ENCODE data around the gene SMR3B.

Gene SMR3B

DNA sequence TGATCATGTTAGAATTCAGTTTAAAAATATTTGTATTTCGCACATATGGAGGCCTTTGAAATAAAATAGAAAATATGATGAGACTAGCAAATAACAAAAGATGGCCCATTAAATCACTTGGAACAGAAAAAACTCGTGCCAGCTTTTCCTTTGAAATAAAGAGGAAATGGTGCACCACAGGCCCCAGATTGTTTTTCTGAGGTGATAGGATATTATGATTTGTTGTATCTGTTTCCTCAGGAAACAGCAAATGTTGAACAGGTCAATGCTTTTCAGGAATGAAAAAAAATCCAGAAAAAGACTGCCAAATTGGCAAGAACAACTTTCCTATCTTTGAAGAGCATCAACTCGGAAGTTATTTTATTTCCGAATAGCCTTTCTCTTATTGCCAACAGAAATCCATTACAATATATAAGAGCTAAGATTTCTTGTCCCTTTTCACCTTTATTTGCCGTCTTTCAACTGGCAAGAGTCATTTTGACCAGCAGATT is at the start of gene SMR3B:
Gene SMR3B (plus strand): TSS at position 441 of the 491 bp plus-strand sequence. CDS start 1,380 bp downstream, outside the sequence.
- H3K9ac ChIP-seq (ENCODE audit: low read length) = no peak within 1 kb of the TSS
- H3K27me3 ChIP-seq (ENCODE audit: control insufficient read depth, insufficient read depth, low read length) = no peaks in the 10 kb centered on the region
- no peak within 1 kb of the TSS for H3K4me3 ChIP-seq (ENCODE audit: low read length)
- H3K36me3 ChIP-seq (ENCODE audit: control insufficient read depth, low read depth, low read length) = no peaks in the 10 kb centered on the region
- H3K27ac ChIP-seq (ENCODE audit: low read length) = no peak within 1 kb of the TSS
- no peaks in the 10 kb centered on the region for H3K4me1 ChIP-seq (ENCODE audit: control insufficient read depth, low read depth, low read length)
- no peaks in the 10 kb centered on the region for H3K9me3 ChIP-seq (ENCODE audit: control insufficient read depth, low read depth, low read length)

DNA sequence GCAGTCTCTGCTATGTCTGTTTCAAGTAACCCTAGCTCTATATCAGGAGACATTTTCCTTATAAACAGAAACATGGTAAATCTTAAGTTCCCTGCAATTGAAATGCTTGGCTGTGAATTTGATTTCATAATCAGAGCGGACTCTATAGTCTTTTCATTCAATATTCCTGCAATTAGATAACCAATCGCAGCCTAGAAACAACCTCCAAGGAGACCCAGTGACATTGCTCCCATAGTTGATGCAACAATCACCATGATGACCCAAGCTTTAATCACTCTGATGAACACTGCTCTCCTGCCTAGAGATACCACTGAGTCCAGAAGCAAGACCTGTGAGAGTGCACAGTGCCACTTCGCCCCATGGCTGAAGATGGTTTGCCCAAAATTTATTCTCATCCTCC is 48.2 kb upstream of the SMR3B start, which contains the start of gene CABS1:
Gene CABS1 (plus strand): TSS at position 301 of the 400 bp plus-strand sequence. CDS start 59 bp downstream, at position 360.
- Histone ChIP-seq H3K27ac (ENCODE audit: low read length) (no peak within 1 kb of the TSS), H3K9ac (ENCODE audit: low read length) (no peak within 1 kb of the TSS), H3K36me3 (ENCODE audit: control insufficient read depth, low read depth, low read length) (no peaks in the 10 kb centered on the region), H3K4me1 (ENCODE audit: control insufficient read depth, low read depth, low read length) (no peaks in the 10 kb centered on the region), H3K27me3 (ENCODE audit: control insufficient read depth, insufficient read depth, low read length) (no peaks in the 10 kb centered on the region), H3K9me3 (ENCODE audit: control insufficient read depth, low read depth, low read length) (no peaks in the 10 kb centered on the region), H3K4me3 (ENCODE audit: low read length) (no peak within 1 kb of the TSS)

DNA sequence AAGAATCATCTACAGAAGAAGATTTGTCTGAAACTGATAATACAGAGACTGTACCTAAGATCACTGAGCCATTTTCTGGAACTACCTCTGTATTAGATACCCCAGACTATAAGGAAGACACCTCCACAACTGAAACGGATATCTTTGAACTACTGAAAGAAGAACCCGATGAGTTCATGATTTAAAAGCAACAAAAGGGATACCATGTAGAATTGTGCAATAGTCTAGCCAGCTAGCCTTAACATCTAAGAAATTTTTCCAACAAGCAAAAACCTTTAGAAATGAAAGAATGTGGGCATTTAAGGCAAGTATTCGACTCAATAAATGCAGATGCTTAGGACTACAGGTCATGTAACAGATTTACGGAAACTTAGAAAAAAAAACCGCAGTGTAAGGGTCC is 46.9 kb upstream of the SMR3B start:
- no peak overlapping the region for H3K4me3 ChIP-seq (ENCODE audit: low read length)
- no peak overlapping the region for H3K27ac ChIP-seq (ENCODE audit: low read length)
- no peaks in the 10 kb centered on the region for H3K9me3 ChIP-seq (ENCODE audit: control insufficient read depth, low read depth, low read length)
- no peaks in the 10 kb centered on the region for H3K27me3 ChIP-seq (ENCODE audit: control insufficient read depth, insufficient read depth, low read length)
- H3K9ac ChIP-seq (ENCODE audit: low read length) = no peak overlapping the region
- no peaks in the 10 kb centered on the region for H3K4me1 ChIP-seq (ENCODE audit: control insufficient read depth, low read depth, low read length)
- H3K36me3 ChIP-seq (ENCODE audit: control insufficient read depth, low read depth, low read length) = no peaks in the 10 kb centered on the region

DNA sequence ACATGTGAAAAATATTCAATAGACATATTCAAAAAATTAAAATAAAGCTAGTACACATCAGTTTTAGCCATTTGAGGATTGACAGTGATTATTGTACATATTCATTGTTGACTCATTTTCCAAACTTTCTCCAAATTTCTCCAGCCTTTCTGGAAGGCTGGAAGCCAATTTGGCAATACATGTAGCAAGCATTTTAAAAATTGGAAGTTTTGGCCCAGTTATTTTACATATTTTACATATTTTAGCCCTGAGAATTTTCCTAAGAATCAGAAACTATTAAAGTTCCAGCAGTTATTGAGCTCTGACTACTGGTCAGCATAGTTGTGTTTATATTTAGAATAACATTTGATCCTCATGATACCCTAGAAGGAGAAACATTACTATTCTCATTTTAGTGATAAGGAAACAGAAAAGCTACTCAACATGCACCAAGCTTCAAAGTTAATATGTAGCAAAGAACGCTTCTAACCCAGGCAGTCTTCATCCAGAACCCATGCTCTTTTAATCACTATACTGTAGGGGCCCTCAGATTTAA is 45.0 kb upstream of the SMR3B start:
- no peaks in the 10 kb centered on the region for H3K4me1 ChIP-seq (ENCODE audit: control insufficient read depth, low read depth, low read length)
- H3K9ac ChIP-seq (ENCODE audit: low read length) = no peak overlapping the region
- no peak overlapping the region for H3K4me3 ChIP-seq (ENCODE audit: low read length)
- H3K36me3 ChIP-seq (ENCODE audit: control insufficient read depth, low read depth, low read length) = no peaks in the 10 kb centered on the region
- H3K27ac ChIP-seq (ENCODE audit: low read length) = no peak overlapping the region
- no peaks in the 10 kb centered on the region for H3K9me3 ChIP-seq (ENCODE audit: control insufficient read depth, low read depth, low read length)
- H3K27me3 ChIP-seq (ENCODE audit: control insufficient read depth, insufficient read depth, low read length) = no peaks in the 10 kb centered on the region

DNA sequence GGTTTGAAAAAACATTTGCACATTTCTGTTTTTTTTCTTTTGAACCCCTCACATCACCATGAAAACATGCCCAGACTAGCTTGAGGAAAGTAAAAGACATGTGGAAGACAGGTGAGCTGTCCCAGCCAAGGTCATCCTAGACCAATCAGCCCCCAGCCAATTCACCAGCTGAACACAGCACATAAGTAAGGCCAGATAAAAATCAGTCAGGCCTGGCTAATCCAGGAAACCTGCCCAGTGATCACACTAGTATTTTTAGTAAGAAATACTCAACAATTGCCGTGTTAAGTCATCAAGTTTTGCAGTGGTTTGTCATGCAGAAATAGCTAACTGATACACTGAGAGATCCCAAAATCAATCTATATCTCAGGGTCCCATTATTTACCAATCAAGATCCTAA is 26.7 kb upstream of the SMR3B start:
- Histone ChIP-seq H3K27ac (ENCODE audit: low read length) (no peak overlapping the region), H3K27me3 (ENCODE audit: control insufficient read depth, insufficient read depth, low read length) (no peaks in the 10 kb centered on the region), H3K4me1 (ENCODE audit: control insufficient read depth, low read depth, low read length) (no peaks in the 10 kb centered on the region), H3K9me3 (ENCODE audit: control insufficient read depth, low read depth, low read length) (no peaks in the 10 kb centered on the region), H3K9ac (ENCODE audit: low read length) (no peak overlapping the region), H3K36me3 (ENCODE audit: control insufficient read depth, low read depth, low read length) (no peaks in the 10 kb centered on the region), H3K4me3 (ENCODE audit: low read length) (no peak overlapping the region)

DNA sequence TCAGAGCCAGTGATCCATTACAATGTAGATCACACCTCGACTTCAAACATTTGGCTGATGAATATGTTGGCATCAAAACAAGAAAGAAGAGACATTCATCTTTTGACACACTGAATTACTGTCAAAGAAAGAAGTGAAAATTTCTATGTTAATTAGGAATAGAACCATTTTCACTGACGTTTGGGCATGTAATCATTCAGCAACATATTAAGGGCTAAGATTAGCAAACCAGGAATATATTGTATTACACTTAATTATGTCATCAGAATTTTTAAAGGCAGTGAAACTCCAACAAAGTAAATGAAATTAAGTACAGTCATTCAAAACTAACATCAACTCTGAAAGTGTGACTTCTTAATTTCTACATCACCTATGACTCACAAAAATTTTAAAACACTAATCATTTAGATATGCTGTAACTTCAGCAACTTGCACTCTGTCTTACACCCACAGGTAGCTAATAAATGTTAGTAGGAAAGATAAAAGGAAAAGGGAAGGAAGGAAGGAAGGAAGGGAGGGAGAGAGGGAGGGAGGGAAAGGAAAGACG is 23.7 kb upstream of the SMR3B start:
- no peaks in the 10 kb centered on the region for H3K4me1 ChIP-seq (ENCODE audit: control insufficient read depth, low read depth, low read length)
- H3K4me3 ChIP-seq (ENCODE audit: low read length) = no peak overlapping the region
- H3K9ac ChIP-seq (ENCODE audit: low read length) = no peak overlapping the region
- H3K36me3 ChIP-seq (ENCODE audit: control insufficient read depth, low read depth, low read length) = no peaks in the 10 kb centered on the region
- no peaks in the 10 kb centered on the region for H3K9me3 ChIP-seq (ENCODE audit: control insufficient read depth, low read depth, low read length)
- no peaks in the 10 kb centered on the region for H3K27me3 ChIP-seq (ENCODE audit: control insufficient read depth, insufficient read depth, low read length)
- no peak overlapping the region for H3K27ac ChIP-seq (ENCODE audit: low read length)

DNA sequence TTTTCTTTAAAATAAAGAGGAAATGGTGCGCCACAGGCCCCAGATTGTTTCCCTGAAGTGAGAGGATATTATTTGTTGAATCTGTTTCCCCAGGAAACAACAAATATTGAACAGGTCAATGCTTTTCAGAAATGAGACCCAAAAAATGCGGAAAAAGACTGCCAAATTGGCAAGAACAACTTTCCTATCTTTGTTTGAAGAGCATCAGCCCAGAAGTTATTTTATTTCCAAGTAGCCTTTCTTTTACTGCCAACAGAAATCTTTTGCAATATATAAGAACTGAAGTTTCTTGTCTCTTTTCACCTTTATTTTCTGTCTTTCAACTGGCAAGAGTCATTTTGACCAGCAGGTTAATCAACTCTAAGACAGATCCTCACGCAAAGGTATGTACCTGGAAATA is 22.5 kb upstream of the SMR3B start, which contains the start of gene SMR3A:
Gene SMR3A (plus strand): TSS at position 301 of the 400 bp plus-strand sequence. CDS start 1,356 bp downstream, outside the sequence.
- Histone ChIP-seq H3K9me3 (ENCODE audit: control insufficient read depth, low read depth, low read length) (no peaks in the 10 kb centered on the region), H3K27ac (ENCODE audit: low read length) (no peak within 1 kb of the TSS), H3K36me3 (ENCODE audit: control insufficient read depth, low read depth, low read length) (no peaks in the 10 kb centered on the region), H3K4me3 (ENCODE audit: low read length) (no peak within 1 kb of the TSS), H3K9ac (ENCODE audit: low read length) (no peak within 1 kb of the TSS), H3K4me1 (ENCODE audit: control insufficient read depth, low read depth, low read length) (no peaks in the 10 kb centered on the region), H3K27me3 (ENCODE audit: control insufficient read depth, insufficient read depth, low read length) (no peaks in the 10 kb centered on the region)

DNA sequence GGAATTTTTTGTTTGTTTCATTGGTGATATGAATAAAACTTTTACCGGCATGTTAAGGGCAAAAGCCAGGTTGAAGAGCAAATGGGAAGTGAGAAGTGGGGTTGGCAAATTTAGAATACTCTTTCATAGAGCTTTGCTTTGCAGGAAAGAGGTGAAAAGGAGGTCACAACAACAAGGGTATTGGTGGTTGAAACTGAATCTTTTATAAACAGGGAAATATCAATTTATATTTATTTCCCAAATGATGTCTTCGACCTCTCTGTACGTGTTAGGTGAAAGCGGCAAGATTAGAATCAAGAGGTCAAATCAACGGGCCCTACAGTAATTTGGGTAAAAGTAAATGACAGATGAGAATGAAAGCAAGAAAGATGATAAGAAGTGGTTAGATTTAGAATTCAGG is 18.9 kb upstream of the SMR3B start:
- Histone ChIP-seq H3K4me1 (ENCODE audit: control insufficient read depth, low read depth, low read length) (no peaks in the 10 kb centered on the region), H3K36me3 (ENCODE audit: control insufficient read depth, low read depth, low read length) (no peaks in the 10 kb centered on the region), H3K9me3 (ENCODE audit: control insufficient read depth, low read depth, low read length) (no peaks in the 10 kb centered on the region), H3K27me3 (ENCODE audit: control insufficient read depth, insufficient read depth, low read length) (no peaks in the 10 kb centered on the region), H3K4me3 (ENCODE audit: low read length) (no peak overlapping the region), H3K27ac (ENCODE audit: low read length) (no peak overlapping the region), H3K9ac (ENCODE audit: low read length) (no peak overlapping the region)

DNA sequence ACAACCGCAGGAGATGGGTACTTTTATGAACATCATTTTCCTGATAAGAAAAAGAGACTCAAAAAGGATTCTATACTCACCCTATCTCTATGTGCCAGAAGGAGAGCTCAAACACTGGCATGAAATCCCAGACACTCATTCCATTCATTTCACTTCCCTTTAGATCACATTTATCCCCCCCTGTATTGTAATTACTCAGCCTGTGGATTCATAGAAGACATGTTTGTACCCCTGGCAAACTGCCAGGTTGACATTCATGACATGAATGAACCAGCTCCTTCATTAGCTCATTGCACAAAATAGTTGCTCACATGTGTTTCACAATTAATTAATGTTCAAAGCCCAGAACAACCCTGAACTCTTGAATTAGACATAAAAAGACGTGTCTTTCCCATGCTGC is 17.5 kb upstream of the SMR3B start:
- no peaks in the 10 kb centered on the region for H3K9me3 ChIP-seq (ENCODE audit: control insufficient read depth, low read depth, low read length)
- H3K4me1 ChIP-seq (ENCODE audit: control insufficient read depth, low read depth, low read length) = no peaks in the 10 kb centered on the region
- H3K9ac ChIP-seq (ENCODE audit: low read length) = no peak overlapping the region
- no peak overlapping the region for H3K27ac ChIP-seq (ENCODE audit: low read length)
- no peaks in the 10 kb centered on the region for H3K36me3 ChIP-seq (ENCODE audit: control insufficient read depth, low read depth, low read length)
- no peak overlapping the region for H3K4me3 ChIP-seq (ENCODE audit: low read length)
- no peaks in the 10 kb centered on the region for H3K27me3 ChIP-seq (ENCODE audit: control insufficient read depth, insufficient read depth, low read length)

DNA sequence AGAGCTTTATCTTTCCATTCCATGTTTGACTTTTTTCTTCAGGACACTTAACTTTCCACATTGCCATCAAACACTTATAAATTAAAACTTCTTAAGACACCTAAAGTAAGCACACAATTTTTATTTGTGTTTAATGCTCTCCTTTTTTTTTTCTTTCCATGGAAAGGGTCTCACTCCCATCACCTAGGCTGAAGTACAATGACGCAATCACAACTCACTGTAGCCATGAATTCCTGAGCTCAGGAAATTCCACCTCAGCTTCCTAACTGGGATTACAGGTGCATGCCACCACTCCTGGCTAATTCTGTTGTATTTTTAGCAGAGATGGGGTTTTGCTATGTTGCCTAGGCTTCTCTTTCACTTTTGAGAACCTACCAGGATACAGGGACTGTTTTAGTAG is 15.1 kb upstream of the SMR3B start:
- Histone ChIP-seq H3K4me3 (ENCODE audit: low read length) (no peak overlapping the region), H3K9ac (ENCODE audit: low read length) (no peak overlapping the region), H3K9me3 (ENCODE audit: control insufficient read depth, low read depth, low read length) (no peaks in the 10 kb centered on the region), H3K27ac (ENCODE audit: low read length) (no peak overlapping the region), H3K36me3 (ENCODE audit: control insufficient read depth, low read depth, low read length) (no peaks in the 10 kb centered on the region), H3K4me1 (ENCODE audit: control insufficient read depth, low read depth, low read length) (no peaks in the 10 kb centered on the region), H3K27me3 (ENCODE audit: control insufficient read depth, insufficient read depth, low read length) (no peaks in the 10 kb centered on the region)

DNA sequence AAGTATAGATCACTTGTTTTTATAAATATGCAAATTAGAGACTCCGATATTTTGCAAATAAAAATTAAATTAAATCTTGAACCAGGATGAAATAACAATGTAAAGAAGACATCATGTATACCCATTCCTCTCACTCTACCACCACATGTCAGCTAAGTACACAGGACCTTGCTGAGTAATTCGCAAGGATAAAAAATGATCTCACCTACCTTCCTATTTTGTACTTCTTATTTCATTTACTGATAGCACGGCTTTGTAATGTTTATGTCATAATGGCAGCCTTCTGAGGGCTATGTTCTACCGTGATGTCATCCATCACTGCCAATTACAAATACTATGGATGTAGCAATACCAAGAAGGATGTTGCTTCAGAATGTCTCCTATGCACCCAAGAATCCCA is 10.9 kb upstream of the SMR3B start:
- Histone ChIP-seq H3K27me3 (ENCODE audit: control insufficient read depth, insufficient read depth, low read length) (no peaks in the 10 kb centered on the region), H3K4me3 (ENCODE audit: low read length) (no peak overlapping the region), H3K27ac (ENCODE audit: low read length) (no peak overlapping the region), H3K4me1 (ENCODE audit: control insufficient read depth, low read depth, low read length) (no peaks in the 10 kb centered on the region), H3K9ac (ENCODE audit: low read length) (no peak overlapping the region), H3K36me3 (ENCODE audit: control insufficient read depth, low read depth, low read length) (no peaks in the 10 kb centered on the region), H3K9me3 (ENCODE audit: control insufficient read depth, low read depth, low read length) (no peaks in the 10 kb centered on the region)

DNA sequence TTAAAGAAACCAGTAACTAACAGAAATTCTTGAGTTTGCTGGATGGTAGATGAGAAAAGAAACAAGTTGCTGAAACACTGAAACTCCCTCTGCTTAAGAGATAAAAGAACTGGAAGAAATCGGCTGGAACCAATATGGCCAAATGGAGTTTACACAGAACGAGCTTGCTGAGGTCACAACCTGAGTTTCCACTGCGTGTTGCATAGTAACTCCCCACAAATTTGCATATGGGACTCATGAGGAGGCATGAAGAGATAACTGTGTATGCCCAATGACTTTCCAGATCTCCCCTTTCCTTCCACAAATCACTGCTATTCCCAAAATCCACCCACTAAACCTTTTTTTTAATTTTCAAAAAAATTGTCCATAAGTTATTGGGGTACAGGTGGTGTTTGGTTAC is 10.2 kb upstream of the SMR3B start:
- H3K36me3 ChIP-seq (ENCODE audit: control insufficient read depth, low read depth, low read length) = no peaks in the 10 kb centered on the region
- no peak overlapping the region for H3K27ac ChIP-seq (ENCODE audit: low read length)
- no peak overlapping the region for H3K9ac ChIP-seq (ENCODE audit: low read length)
- H3K9me3 ChIP-seq (ENCODE audit: control insufficient read depth, low read depth, low read length) = no peaks in the 10 kb centered on the region
- H3K4me3 ChIP-seq (ENCODE audit: low read length) = no peak overlapping the region
- no peaks in the 10 kb centered on the region for H3K27me3 ChIP-seq (ENCODE audit: control insufficient read depth, insufficient read depth, low read length)
- H3K4me1 ChIP-seq (ENCODE audit: control insufficient read depth, low read depth, low read length) = no peaks in the 10 kb centered on the region
